Superior temporal gyrus (tissue), 1 donor: ENCODE measurements around the gene SLC5A10.
"Not testable (repeated sequence)": the region's sequence is repeated elsewhere in the genome, so short reads cannot be mapped to it uniquely, and the experiment has no call there.

Source experiments
- DNase-seq: peaks from one replicate; pipeline ENCODE4 v3.0.0-alpha.2; 2016; ENCODE audit errors: extremely low spot score

The SLC5A10 gene

DNA sequence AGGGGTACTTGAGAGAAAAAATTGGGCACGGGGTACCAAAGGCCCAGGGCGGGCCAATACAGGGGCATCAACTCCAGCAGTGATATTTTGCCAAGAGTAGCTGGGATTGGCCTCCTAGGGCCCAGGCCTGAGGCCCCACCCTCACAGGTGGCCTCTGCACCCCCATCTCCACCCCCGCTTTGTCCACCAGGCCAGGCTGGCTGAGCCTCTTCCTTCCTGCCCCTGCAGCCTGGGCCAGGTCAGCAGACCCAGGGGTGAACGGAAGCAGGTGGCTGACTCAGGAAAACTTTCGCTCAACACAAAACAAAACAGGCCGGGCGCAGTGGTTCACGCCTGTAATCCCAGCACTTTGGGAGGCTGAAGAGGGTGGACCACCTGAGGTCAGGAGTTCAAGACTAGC is 91.1 kb downstream of the SLC5A10 start:
- not testable (repeated sequence) for DNase-seq

DNA sequence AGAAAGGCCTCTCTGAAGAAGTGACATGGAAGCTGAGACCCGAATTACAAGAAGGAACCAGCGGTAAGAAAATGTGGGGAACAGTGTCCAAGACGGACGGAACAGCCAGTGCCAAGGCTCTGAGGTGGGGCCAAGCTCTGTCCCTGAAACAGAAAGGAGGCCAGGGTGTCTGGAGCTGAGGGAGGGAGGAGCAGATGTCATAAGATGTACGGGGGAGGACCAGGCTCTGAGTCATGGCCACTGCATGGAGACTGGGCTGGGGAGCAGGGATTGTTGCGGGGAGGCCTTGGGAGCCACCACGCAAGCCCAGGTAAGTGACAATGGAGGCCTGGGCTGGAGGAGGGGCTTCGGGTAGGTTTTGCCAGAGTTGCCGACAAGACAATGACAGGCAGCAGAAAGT is 92.7 kb downstream of the SLC5A10 start:
- DNase-seq = not testable (repeated sequence)

DNA sequence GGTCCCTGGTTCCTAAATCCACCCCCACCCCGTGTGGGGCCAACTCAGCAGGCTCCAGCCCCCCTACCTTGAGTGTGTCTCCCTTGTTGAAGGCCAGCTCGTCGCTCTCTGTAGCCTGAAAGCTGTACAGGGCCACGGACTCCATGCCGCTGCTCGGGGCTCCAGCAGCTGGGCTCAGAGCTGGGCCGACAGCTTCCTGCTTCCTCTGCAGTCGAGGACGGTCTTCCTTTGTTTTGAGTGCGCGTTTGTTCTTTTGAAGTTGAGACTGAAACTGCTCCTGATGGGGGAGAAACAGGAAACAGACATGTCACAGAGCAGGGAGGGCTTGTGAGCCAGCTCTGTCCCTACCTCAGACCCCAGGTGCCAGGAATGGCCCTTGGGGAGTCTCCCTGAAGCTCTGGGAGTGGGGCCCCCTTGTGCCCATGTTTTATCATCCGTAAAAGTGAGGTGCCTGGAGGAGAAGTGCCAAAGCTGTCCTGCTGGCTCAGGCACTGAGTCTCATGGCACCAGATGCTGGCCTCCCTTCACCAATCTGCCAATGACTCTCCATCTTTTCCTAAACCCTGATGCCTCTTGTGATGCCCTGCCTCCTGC is 94.9 kb downstream of the SLC5A10 start, which contains the start of gene GRAP:
TSS of gene GRAP (minus strand) at position 176 of the 594 bp plus-strand sequence. CDS start at position 145, 31 bp downstream.
- DNase-seq = not testable (repeated sequence)

DNA sequence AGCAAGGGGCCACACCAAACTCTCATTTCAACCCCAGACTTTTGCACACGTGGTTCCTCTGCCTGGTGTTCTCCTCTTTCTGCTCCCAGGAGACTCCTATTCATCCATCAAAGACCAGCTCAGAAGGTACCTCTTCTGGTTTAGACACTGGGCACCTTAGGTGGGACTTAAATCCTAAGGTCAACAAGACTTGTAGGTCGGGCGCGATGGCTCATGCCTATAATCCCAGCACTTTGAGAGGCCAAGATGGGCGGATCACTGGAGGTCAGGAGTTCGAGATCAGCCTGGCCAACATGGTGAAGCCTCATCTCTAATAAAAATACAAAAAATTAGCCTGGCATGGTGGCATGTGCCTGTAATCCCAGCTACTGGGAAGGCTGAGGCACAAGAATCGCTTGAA is 95.5 kb downstream of the SLC5A10 start:
- not testable (repeated sequence) for DNase-seq

DNA sequence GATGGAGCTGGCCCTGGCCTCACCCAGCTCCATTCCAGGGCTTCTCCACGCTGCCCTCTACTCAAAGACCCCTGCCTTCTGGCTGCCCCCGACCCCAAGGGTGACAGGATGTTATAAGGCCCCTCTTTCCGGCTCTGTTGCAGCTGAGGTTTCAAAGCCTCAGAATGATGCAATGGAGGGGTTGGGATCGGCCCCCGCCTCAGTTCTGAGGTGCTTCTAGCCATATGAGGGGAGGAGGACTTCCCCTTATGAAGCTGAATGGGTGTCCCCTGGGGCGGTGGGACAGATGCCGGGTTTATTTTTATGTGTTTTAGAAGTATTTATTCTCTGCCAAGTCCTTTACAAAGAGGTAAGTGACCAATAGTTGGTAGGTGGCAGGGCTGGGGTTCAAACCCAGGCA is 96.9 kb downstream of the SLC5A10 start:
- not testable (repeated sequence) for DNase-seq

DNA sequence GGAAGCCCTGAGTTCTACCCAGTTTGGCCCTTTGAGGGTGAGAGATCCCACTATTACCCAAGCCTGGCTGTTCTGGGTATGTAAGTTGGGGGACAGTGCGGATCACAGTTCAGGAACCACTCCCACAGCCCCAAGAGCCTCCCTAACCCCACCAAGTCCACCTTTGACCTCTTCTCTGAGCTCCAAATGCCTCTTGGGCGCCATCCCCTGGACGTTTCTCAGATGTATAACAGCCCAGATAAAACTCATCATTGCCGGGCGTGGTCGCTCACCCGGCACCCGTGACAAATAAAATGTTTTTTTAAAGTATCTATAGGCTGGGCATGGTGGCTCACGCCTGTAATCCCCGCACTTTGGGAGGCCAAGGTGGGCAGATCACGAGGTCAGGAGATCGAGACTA is 103.5 kb downstream of the SLC5A10 start:
- DNase-seq = not testable (repeated sequence)

DNA sequence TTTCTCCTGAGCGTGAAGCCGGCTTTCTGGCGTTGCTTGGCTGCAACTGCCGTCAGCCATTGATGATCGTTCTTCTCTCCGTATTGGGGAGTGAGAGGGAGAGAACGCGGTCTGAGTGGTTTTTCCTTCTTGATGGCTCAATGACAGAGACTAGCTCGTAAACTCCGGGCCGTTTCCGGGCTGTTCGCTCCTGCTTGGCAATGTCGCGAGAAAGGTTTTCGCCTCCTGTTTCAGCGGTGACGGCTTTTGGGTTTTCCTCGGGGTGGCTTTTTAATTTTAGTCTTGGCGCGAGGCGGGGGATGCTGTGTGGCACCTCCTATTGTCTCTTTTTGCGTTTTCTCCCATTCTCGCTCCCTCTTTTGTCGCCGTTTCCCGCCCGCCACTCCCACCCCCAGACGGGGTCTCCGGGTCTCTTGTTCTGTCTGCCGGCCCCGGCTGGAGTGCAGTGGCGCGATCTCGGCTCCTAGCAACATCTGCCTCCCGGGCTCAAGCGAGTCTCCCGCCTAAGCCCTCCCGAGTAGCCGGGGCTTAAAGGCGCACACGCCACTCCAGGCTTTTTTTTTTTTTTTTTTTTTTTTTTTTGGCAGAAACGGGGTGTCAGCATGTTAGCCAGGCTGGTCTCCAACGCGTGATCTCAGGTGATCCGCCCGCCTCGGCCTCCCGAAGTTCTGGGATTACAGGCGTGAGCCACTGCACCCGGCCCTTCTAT is 110.2 kb downstream of the SLC5A10 start:
- DNase-seq = not testable (repeated sequence)

DNA sequence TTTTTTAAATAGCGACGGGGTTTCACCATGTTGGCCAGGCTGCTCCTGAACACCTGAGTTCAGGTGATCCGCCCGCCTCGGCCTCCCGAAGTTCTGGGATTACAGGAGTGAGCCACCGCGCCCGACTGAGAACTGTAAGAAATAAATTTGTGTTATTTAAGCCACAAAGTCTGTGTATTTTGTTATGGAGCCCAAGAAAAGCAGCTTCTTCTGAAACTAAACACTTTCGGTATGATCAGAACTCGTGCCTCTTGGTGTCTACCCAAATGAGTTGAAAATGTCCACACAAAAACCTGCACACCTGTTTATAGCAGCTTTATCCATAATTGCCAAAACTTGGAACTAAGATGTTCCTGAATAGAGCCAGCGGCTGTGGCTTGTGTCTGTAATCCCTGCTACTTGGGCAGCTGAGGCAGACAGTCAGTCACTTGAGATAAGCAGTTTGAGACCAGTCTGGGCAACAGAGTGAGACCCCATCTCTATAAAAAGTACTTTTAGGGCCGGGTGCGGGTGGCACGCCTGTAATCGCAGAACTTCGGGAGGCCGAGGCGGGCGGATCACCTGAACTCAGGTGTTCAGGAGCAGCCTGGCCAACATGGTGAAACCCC is 110.9 kb downstream of the SLC5A10 start:
- not testable (repeated sequence) for DNase-seq

DNA sequence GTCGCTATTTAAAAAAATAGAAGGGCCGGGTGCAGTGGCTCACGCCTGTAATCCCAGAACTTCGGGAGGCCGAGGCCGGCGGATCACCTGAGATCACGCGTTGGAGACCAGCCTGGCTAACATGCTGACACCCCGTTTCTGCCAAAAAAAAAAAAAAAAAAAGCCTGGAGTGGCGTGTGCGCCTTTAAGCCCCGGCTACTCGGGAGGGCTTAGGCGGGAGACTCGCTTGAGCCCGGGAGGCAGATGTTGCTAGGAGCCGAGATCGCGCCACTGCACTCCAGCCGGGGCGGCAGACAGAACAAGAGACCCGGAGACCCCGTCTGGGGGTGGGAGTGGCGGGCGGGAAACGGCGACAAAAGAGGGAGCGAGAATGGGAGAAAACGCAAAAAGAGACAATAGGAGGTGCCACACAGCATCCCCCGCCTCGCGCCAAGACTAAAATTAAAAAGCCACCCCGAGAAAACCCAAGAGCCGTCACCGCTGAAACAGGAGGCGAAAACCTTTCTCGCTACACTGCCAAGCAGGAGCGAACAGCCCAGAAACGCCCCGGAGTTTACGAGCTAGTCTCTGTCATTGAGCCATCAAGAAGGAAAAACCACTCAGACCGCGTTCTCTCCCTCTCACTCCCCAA is 111.5 kb downstream of the SLC5A10 start:
- DNase-seq = not testable (repeated sequence)

DNA sequence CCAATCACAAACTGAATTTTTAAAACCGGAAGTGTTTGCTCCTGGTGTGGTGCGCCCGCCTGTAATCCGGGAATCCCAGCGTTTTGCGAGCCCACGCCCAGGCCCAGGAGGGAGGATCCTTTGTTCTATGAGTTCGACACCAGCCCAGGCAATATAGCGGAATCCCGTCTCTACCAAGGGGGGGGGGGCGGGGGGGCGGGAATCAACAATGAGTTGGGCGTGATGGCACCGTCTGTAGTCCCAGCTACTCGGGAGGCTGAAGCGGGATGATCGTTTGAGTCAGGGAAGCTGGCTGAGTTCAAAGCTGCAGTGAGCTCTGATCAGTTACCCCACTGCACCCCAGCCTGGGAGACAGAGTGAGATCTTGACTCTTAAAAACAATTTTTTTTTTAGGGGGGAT is 112.4 kb downstream of the SLC5A10 start:
- DNase-seq = not testable (repeated sequence)

DNA sequence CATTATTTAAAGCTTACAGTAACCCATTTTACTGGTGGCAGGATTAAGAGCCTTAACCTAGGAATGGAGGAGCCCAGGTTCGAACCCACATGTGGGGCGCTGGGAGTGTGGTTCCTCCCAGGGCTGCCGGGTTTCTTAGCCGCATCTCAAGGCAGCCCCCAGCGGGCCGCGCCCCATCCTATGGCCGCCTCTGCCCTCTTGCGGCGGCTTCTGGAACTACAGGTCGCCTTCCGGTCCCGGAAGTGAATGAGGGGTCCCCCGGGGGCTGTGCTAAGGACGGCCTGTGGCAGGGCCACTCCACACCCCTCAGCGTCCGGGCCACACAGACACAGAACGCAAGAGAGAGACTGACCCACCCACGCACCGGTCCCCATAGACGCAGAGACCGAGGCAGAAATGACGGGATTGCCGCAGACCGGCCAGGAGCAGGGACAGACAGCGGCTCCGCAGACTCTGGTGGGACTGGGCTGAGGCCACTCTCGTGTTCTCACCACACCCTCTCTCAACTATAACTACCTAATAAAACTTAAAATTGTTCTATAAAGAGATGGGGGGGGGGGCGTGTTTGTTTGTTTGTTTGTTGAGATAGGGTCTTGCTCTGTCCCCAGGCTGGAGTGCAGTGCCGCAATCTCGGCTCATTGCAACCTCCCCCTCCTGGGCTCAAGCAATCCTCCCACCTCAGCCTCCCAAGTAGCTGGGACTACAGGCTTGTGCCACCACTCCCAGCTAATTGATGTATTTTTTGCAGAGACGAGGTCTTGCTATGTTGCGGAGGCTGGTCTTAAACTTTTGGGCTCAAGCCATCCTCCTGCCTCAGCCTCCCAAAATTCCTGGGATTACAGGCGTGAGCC is 118.6 kb downstream of the SLC5A10 start:
- DNase-seq = not testable (repeated sequence)
